Measurements from ENCODE around the gene PTTG2. TPM values are rescaled to one million over a fixed set of nuclear protein-coding genes. Genes with fewer than 3 reads are reported as not detected.
A peak's percentile ranks its signal among the peaks of the same experiment; 100 is the strongest.

Gene PTTG2
- total RNA-seq, 1 donor from 2014 or later = not detected

GRCh38 chr4:37989398-37990260 is 29.4 kb downstream of the PTTG2 start:
- TF ChIP-seq, protein P1, sequence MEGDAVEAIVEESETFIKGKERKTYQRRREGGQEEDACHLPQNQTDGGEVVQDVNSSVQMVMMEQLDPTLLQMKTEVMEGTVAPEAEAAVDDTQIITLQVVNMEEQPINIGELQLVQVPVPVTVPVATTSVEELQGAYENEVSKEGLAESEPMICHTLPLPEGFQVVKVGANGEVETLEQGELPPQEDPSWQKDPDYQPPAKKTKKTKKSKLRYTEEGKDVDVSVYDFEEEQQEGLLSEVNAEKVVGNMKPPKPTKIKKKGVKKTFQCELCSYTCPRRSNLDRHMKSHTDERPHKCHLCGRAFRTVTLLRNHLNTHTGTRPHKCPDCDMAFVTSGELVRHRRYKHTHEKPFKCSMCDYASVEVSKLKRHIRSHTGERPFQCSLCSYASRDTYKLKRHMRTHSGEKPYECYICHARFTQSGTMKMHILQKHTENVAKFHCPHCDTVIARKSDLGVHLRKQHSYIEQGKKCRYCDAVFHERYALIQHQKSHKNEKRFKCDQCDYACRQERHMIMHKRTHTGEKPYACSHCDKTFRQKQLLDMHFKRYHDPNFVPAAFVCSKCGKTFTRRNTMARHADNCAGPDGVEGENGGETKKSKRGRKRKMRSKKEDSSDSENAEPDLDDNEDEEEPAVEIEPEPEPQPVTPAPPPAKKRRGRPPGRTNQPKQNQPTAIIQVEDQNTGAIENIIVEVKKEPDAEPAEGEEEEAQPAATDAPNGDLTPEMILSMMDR (IDR thresholded peaks at IDR 0.05) = no peak
- no peaks in the 10 kb centered on the region for H3K36me3 ChIP-seq
- peaks cover 12 to 57% of the 10 kb centered on the region in 2 donors for H3K4me1 ChIP-seq
- intact Hi-C loops (cut with DNase I) = no loop called here
- no peaks in the 10 kb centered on the region for H3K27me3 ChIP-seq
- peak overlapping the region; percentile 82 to 87 for H3K27ac ChIP-seq
- peak overlapping the region in 1 of 2 donors; percentile 30 for H3K4me3 ChIP-seq
- no peak for DNase-seq (ENCODE audit: low spot score in 2 of 2)
- no peaks in the 10 kb centered on the region for H3K9me3 ChIP-seq

GRCh38 chr4:37990731-37991245 is 30.6 kb downstream of the PTTG2 start:
- TF ChIP-seq, protein P1 (IDR thresholded peaks at IDR 0.05) = no peak
- peaks cover 12 to 59% of the 10 kb centered on the region in 2 donors for H3K4me1 ChIP-seq

DNA sequence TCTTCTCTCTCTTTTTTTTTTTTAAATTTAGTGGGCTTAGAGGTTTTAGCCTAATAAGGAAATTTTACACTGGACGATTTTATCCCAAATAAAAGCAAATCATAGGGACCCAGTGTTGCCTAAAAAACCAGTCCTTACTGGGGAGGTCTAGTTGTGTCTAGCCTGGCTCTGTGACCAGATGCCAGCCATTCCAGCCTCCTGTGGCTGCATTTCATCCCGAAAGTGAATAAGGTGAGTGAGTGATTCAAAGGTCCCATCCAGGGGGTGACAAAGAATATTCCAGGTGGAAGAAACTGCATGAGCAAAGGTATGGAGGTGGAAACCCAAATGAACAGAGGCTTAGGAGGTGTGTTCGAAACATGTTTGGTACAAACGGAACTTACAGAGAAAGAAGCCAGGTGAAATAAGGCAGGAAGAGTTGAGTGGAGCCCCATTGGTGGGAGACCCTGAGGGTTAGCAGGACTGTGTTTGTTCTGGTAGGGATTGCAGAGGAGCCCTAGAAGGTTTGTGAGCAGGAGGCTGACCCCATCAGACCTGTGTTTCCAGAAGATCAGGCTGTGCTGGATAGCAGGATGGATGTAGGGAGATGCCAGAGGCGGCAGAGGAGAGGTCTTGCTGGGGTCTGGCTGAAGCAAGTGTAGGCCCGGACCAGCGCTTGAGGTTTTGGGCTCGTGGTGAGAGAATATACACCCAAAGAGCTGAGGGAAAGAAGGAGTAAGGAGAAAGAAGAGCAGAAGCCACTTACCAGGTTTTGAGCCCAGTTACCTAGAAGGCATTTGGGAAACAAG is 31.6 kb downstream of the PTTG2 start:
- peaks cover 12 to 68% of the 10 kb centered on the region in 2 donors for H3K4me1 ChIP-seq
- no peak for DNase-seq (ENCODE audit: low spot score in 2 of 2)
- H3K27me3 ChIP-seq = no peaks in the 10 kb centered on the region
- H3K9me3 ChIP-seq = no peaks in the 10 kb centered on the region
- intact Hi-C loops (cut with DNase I) = no loop called here
- H3K36me3 ChIP-seq = no peaks in the 10 kb centered on the region
- peak overlapping the region; percentile 82 to 87 for H3K27ac ChIP-seq
- TF ChIP-seq, protein P1 (IDR thresholded peaks at IDR 0.05) = no peak
- H3K4me3 ChIP-seq = no peak overlapping the region

More at GRCh38 chr4:37990731-37991245, 30.6 kb downstream of the PTTG2 start:
- Histone ChIP-seq H3K27ac (peak overlapping the region; percentile 82 to 87), H3K9me3 (no peaks in the 10 kb centered on the region), H3K4me3 (no peak overlapping the region), H3K27me3 (no peaks in the 10 kb centered on the region), H3K36me3 (no peaks in the 10 kb centered on the region)
- intact Hi-C loops (cut with DNase I) = no loop called here
- DNase-seq (ENCODE audit: low spot score in 2 of 2) = no peak

DNA sequence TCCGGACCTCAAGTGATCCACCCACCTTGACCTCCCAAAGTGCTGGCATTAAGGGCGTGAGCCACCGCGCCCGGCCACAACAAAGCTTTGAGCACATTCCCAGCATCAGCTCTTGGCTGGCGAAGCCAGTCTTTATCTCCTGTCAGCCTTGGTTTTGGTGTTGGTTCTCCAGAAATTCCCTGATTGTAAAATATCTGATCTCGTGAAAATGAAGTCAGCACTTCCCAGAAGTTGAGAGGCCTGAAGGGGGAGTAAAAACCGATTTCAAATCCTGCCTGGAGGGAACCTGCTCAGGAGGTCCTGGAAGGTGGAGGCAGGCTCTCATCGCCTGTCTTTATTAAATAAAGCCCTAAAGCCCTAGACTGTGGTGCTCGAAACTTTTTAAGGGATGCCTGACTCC is 33.6 kb downstream of the PTTG2 start:
- Histone ChIP-seq H3K4me1 (peaks cover 11 to 80% of the 10 kb centered on the region in 2 donors), H3K4me3 (no peak overlapping the region), H3K27ac (peak overlapping the region; percentile 69 to 87), H3K36me3 (no peaks in the 10 kb centered on the region), H3K9me3 (no peaks in the 10 kb centered on the region), H3K27me3 (no peaks in the 10 kb centered on the region)
- intact Hi-C loops (cut with DNase I) = no loop called here
- TF ChIP-seq, protein P1 (IDR thresholded peaks at IDR 0.05) = no peak
- no peak for DNase-seq (ENCODE audit: low spot score in 2 of 2)

DNA sequence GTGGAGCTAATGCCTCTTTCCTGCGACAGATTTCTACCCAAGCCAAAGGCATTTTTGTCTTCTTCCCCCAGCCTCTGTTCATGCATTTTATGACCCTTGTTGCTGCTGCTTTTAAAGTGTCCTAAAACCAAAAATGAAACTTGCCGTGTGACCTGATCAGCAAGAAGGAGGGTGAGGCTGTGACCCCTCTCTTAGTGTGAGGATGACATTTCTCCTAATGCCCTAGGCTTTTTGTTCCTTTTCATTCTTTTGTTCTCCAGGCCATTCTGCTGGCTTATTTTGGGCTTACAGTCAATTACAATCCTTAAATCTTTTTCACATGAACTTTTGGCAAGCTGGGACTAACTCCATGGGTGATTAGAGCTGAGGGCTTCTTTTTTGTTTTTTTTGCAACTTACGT is 34.4 kb downstream of the PTTG2 start:
- intact Hi-C loops (cut with DNase I) = no loop called here
- H3K4me3 ChIP-seq = peak overlapping the region in 1 of 2 donors; percentile 30
- H3K36me3 ChIP-seq = no peaks in the 10 kb centered on the region
- peaks cover 4 to 76% of the 10 kb centered on the region in 2 donors for H3K4me1 ChIP-seq
- no peaks in the 10 kb centered on the region for H3K9me3 ChIP-seq
- no peaks in the 10 kb centered on the region for H3K27me3 ChIP-seq
- peak overlapping the region; percentile 69 to 87 for H3K27ac ChIP-seq
- TF ChIP-seq, protein P1 (IDR thresholded peaks at IDR 0.05) = no peak
- no peak for DNase-seq (ENCODE audit: low spot score in 2 of 2)
